ENCODE data around the gene RPP25L.

Gene RPP25L

GRCh38 chr9:34582787-34583186 is 29.1 kb downstream of the RPP25L start:
- DNase-seq = no peak

GRCh38 chr9:34581318-34581717 is 30.6 kb downstream of the RPP25L start:
- DNase-seq = no peak

- DNase-seq = no peak
These were observed 31.5 kb downstream of the RPP25L start for GRCh38 chr9:34580358-34580757.

GRCh38 chr9:34579808-34580163 is 32.1 kb downstream of the RPP25L start:
- no peak for DNase-seq

GRCh38 chr9:34579104-34579807 is 32.6 kb downstream of the RPP25L start:
- no peak for DNase-seq

- no peak for DNase-seq
These were observed 33.4 kb downstream of the RPP25L start for GRCh38 chr9:34578241-34579103.

GRCh38 chr9:34577400-34578240 is 34.3 kb downstream of the RPP25L start:
- DNase-seq = no peak

- DNase-seq = no peak
These were observed 35.1 kb downstream of the RPP25L start for GRCh38 chr9:34576597-34577399.

GRCh38 chr9:34575862-34576596 is 35.9 kb downstream of the RPP25L start:
- no peak for DNase-seq

- no peak for DNase-seq
These were observed 36.7 kb downstream of the RPP25L start for GRCh38 chr9:34575241-34575640.

GRCh38 chr9:34574571-34574970 is 37.3 kb downstream of the RPP25L start:
- no peak for DNase-seq

- DNase-seq = no peak
These were observed 38.1 kb downstream of the RPP25L start for GRCh38 chr9:34573599-34574325.

- DNase-seq = no peak
These were observed 39.3 kb downstream of the RPP25L start for GRCh38 chr9:34572628-34573027.

GRCh38 chr9:34572092-34572491 is 39.8 kb downstream of the RPP25L start:
- DNase-seq = peak; percentile 31 to 33

GRCh38 chr9:34571481-34571810 is 40.5 kb downstream of the RPP25L start:
- no peak for DNase-seq

- no peak for DNase-seq
These were observed 41.0 kb downstream of the RPP25L start for GRCh38 chr9:34570809-34571480.

- no peak for DNase-seq
These were observed 41.5 kb downstream of the RPP25L start for GRCh38 chr9:34570376-34570775.

GRCh38 chr9:34568774-34569173 is 43.1 kb downstream of the RPP25L start:
- DNase-seq = no peak

GRCh38 chr9:34568133-34568532 is 43.8 kb downstream of the RPP25L start:
- no peak for DNase-seq

- no peak for DNase-seq
These were observed 44.9 kb downstream of the RPP25L start for GRCh38 chr9:34566972-34567371.

- DNase-seq = no peak
These were observed 45.6 kb downstream of the RPP25L start for GRCh38 chr9:34566322-34566721.

Measured in inflammatory macrophage treated with lipopolysaccharide for 1 hour (primary cell).